HUES48 (cell line): Measurements from ENCODE around the gene TCF19.
"Not testable (repeated sequence)": the region's sequence is repeated elsewhere in the genome, so short reads cannot be mapped to it uniquely, and the experiment has no call there.

ENCODE experiments used
- H3K27ac ChIP-seq: one replicate; pipeline ENCODE4 v1.7.0; 2013; ENCODE audit warnings: low read depth, low read length, inconsistent platforms
- H3K27me3 ChIP-seq: 2 replicates; pipeline ENCODE4 v1.6.1; 2013; ENCODE audit warnings: mild to moderate bottlenecking, low read length; ENCODE audit not compliant: control insufficient read depth, insufficient read depth
- H3K36me3 ChIP-seq: 2 replicates; pipeline ENCODE4 v1.6.1; 2013; ENCODE audit warnings: low read length; ENCODE audit not compliant: control insufficient read depth, insufficient read depth
- H3K4me1 ChIP-seq: 2 replicates; pipeline ENCODE4 v1.6.1; 2013; ENCODE audit warnings: mild to moderate bottlenecking, low read length; ENCODE audit not compliant: control insufficient read depth, insufficient read depth
- H3K4me3 ChIP-seq: 2 replicates; pipeline ENCODE4 v1.5.1; 2013; ENCODE audit warnings: mild to moderate bottlenecking, low read depth, low read length
- H3K9ac ChIP-seq: 2 replicates; pipeline ENCODE4 v1.6.1; 2013; ENCODE audit warnings: mild to moderate bottlenecking, low read depth, low read length, moderate library complexity
- H3K9me3 ChIP-seq: 2 replicates; pipeline ENCODE4 v1.6.1; 2013; ENCODE audit warnings: low read length; ENCODE audit not compliant: control insufficient read depth, insufficient read depth

Gene TCF19

DNA sequence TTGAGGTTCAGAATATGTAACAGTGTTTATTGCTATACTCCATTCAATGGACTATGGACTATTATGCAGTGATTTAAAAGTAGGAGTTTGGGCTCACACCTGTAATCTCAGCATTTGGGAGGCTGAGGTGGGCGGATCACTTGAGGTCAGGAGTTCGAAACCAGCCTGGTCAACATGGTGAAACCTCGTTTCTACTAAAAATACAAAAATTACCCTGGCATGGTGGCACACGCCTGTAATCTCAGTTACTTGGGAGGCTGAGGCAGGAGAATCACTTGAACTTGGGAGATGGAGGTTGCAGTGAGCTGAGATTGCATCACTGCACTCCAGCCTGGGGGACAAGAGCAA lies 40.7 kb downstream of the TCF19 start:
- H3K4me1 ChIP-seq = peaks cover 18% of the 10 kb centered on the region
- not testable (repeated sequence) for H3K27me3 ChIP-seq, H3K4me3 ChIP-seq, H3K36me3 ChIP-seq, H3K9ac ChIP-seq, H3K27ac ChIP-seq, H3K9me3 ChIP-seq

DNA sequence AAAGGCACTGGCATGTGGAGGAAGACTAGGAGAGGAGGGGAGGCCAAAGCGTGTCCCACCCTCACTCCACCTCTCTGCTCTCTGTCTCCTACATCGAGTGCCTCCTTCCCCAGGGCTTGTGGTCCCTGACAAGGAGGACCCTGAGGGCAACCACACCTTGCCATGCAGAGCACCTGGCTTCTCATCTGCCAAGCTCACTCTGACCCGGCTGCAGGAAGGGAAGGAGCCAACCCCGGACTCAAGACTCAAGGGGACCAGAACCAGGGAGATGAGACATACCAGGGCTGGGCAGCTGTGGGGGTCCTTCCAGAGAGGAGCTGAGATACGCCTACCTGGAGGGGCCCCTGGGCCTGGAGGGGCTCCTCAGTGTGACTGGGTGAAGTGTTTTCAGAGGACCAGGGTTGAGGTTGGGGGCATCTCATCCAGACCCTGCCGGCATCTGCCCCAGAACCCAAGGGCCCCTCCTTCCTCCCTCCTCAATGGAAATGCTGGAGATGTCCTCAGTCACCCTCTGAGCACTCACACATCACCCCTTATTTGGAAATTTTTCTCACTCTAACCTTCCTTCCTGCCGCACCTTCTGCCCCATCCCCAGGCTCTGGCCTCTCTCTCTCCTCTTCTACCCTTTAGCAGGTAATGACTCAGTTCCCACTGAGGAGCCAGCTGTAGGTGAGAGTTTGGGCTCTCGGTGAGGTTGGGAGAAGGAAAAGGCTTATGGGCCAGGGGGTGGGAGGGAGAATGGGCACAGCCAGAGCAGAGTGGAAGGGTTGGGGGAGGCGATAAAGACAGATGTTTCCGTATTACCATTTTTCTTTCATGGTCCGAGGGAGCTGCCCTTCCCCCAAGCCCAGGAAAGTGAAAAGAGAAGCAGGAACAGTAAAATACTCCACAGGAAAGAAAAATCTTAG lies 44.1 kb downstream of the TCF19 start:
- Histone ChIP-seq H3K4me3 (no peak overlapping the region), H3K27ac (peak overlapping the region; percentile 77), H3K4me1 (peaks cover 20% of the 10 kb centered on the region)

GRCh38 chr6:31203345-31203979 lies 45.1 kb downstream of the TCF19 start:
- H3K9me3 ChIP-seq = no peaks in the 10 kb centered on the region
- peaks cover 20% of the 10 kb centered on the region for H3K4me1 ChIP-seq
- peak overlapping the region; percentile 60 for H3K9ac ChIP-seq
- H3K27ac ChIP-seq = peak overlapping the region; percentile 77
- no peaks in the 10 kb centered on the region for H3K27me3 ChIP-seq
- no peaks in the 10 kb centered on the region for H3K36me3 ChIP-seq
- no peak overlapping the region; the same call in 1 of the 2 replicates for H3K4me3 ChIP-seq

More for the DNA sequence above, 44.1 kb downstream of the TCF19 start:
- Histone ChIP-seq H3K36me3 (no peaks in the 10 kb centered on the region), H3K27me3 (no peaks in the 10 kb centered on the region), H3K9ac (no peak overlapping the region), H3K9me3 (no peaks in the 10 kb centered on the region)

- H3K27me3 ChIP-seq = no peaks in the 10 kb centered on the region
- no peak overlapping the region for H3K4me3 ChIP-seq
- no peak overlapping the region for H3K9ac ChIP-seq
- H3K36me3 ChIP-seq = no peaks in the 10 kb centered on the region
- no peaks in the 10 kb centered on the region for H3K9me3 ChIP-seq
- no peak overlapping the region for H3K27ac ChIP-seq
- H3K4me1 ChIP-seq = peaks cover 20% of the 10 kb centered on the region
These were observed 46.4 kb downstream of the TCF19 start for GRCh38 chr6:31204751-31205145.

DNA sequence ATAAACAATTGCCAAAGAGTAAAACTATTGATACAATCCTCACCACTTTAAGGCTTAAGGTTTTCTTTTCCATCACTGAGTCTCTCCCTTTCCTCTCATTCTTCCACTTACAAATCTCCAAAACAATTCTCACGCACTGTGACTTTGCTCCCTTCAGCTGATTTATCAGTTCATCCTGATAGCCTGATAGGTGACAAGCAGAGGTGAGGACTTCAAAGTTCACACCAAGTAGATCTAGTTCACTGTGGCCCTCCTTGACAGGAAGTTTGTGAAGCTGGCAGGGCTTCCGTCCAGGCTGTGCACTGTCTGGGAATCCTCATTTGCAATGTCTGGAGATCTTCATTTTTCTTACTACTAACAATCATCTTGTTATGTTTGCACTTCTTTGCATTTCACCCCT lies 47.2 kb downstream of the TCF19 start:
- peaks cover 20% of the 10 kb centered on the region for H3K4me1 ChIP-seq

DNA sequence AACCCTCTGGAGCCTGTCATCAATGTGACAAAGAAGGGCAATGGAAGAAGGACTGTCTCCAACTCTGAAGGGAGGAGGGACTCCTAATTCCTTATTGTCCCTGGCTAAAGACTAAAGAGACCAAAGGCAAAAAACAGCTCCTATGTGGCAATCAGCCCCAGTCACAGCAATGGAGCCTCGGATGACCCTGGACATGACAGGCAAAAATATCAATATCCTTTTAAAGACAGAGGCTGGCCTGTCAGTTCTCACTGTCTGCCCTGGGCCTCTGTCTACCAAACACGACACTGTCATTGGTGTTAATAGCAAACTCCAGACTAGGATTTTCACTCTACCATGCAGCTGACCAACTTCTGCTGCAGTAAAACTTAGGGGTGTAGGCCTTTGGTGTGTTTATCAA lies 50.1 kb downstream of the TCF19 start:
- Histone ChIP-seq H3K36me3 (no peaks in the 10 kb centered on the region), H3K27me3 (no peaks in the 10 kb centered on the region), H3K27ac (no peak overlapping the region), H3K9me3 (no peaks in the 10 kb centered on the region), H3K9ac (no peak overlapping the region), H3K4me3 (no peak overlapping the region), H3K4me1 (peaks cover 13% of the 10 kb centered on the region)

More for the DNA sequence above, 47.2 kb downstream of the TCF19 start:
- Histone ChIP-seq H3K9ac (no peak overlapping the region), H3K36me3 (no peaks in the 10 kb centered on the region), H3K27me3 (no peaks in the 10 kb centered on the region), H3K4me3 (no peak overlapping the region), H3K9me3 (no peaks in the 10 kb centered on the region), H3K27ac (no peak overlapping the region)

DNA sequence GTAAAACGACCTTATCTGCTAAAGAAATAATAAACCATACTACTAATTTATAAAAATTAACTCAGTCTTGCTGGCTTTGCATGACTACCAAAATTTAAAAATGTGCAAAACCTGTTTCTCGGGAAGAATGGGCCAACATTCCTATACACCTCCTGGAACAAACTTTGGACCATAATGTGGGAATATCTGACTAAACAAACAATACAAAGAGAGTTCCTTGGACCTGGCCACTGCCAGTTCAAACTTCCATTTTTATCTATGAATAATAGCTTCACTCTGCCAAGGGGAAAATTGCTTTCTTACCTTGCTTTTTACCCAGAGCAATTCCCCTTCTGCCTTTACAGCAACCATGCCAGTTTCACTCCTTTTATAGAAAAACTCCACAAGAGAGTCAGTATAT lies 50.7 kb downstream of the TCF19 start:
- Histone ChIP-seq H3K4me3 (no peak overlapping the region), H3K9me3 (no peaks in the 10 kb centered on the region), H3K36me3 (no peaks in the 10 kb centered on the region), H3K9ac (no peak overlapping the region), H3K4me1 (peaks cover 7% of the 10 kb centered on the region), H3K27me3 (no peaks in the 10 kb centered on the region), H3K27ac (no peak overlapping the region)

DNA sequence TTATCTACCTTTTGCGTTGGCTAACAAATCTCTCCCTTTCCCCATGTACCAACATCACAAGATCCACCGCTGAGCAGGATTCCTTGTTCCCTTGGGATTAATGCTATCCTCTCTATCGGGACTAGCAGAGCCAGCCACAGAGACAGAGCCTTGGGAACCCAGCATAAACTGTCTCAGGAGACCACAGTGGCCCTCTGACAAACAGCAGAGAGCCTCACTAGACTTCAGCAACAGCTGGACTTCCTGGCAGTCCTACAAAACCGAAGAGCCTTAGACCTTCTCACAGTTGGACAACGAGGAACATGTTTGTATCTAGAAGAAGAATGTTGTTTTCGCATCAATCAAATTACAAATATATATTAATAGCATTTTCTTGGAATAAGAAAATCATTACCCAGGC lies 51.7 kb downstream of the TCF19 start:
- Histone ChIP-seq H3K9ac (no peak overlapping the region), H3K4me3 (no peak overlapping the region), H3K27ac (no peak overlapping the region)

DNA sequence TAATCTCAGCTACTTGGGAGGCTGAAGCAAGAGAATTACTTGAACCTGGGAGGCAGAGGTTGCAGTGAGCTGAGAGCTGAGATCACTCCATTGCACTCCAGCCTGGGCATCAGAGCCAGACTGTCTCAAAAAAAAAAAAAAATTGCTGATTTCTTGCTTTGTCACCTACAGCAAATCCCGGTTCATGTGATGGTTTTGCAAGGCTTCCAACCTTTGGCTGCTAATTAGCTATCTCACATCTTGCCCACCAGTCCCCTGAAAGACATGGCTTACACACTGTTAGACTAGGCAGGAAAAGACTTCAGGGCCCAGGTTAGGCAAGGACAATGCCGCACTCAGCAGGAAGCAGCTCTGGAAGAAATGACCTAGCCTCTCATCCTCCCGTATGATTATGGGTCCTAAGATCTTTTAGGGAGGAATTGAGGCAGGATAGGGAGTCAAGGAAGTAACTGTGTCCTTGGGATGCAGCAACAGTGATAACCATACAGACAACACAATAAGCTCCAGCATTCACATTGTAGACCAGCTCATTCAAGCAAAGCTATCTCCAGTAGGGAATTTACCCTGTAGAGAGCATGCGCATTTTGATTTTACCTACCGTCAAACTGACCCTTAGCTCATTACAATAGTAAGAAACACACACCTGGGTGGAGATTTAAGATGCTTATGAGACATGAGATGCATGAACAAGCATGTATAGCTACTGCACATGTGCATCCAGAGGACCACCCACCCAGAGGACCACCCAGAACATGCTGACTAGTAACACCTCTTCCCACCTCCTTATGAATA lies 52.5 kb downstream of the TCF19 start:
- H3K9me3 ChIP-seq = peaks cover 3% of the 10 kb centered on the region; the same call in 1 of the 2 replicates
- H3K36me3 ChIP-seq = no peaks in the 10 kb centered on the region
- H3K4me3 ChIP-seq = 0 out of 2 replicates have a peak overlapping the region, but pooled peaks have one; percentile 11
- H3K27me3 ChIP-seq = no peaks in the 10 kb centered on the region
- no peak overlapping the region for H3K9ac ChIP-seq
- H3K4me1 ChIP-seq = peaks cover 6% of the 10 kb centered on the region
- no peak overlapping the region for H3K27ac ChIP-seq

More for the DNA sequence above, 51.7 kb downstream of the TCF19 start:
- H3K4me1 ChIP-seq = peaks cover 6% of the 10 kb centered on the region
- no peaks in the 10 kb centered on the region for H3K36me3 ChIP-seq
- no peaks in the 10 kb centered on the region for H3K9me3 ChIP-seq
- H3K27me3 ChIP-seq = no peaks in the 10 kb centered on the region
